SK-N-SH (cell line): ENCODE data around the gene ALDOA. TPM values are rescaled to one million over a fixed set of nuclear protein-coding genes. Genes with fewer than 3 reads are reported as not detected.

Experiments
- CTCF ChIA-PET: fragments of 300-600, 350-600 bp; formaldehyde crosslinking; extraction: SDS; loops from one replicate; lab custom pipeline; 2021; lab: Yijun Ruan, JAX
- POLR2A ChIA-PET: fragments of 350-600 bp; sonication (Branson Sonifier 250); formaldehyde crosslinking; extraction: SDS; loops from one replicate; lab custom pipeline; 2020; ENCODE audit warnings: antibody characterized with exemption, inconsistent platforms; lab: Yijun Ruan, JAX
- DNase-seq: peaks from one replicate; pipeline ENCODE4 v3.0.0; 2012
- H2AFZ ChIP-seq: fragments of 200-600 bp; sonication (generic); 2 replicates; pipeline ENCODE4 v1.8.1; 2016; ENCODE audit warnings: antibody characterized with exemption, mild to moderate bottlenecking, low read depth
- H3F3A ChIP-seq: fragments of 200-600 bp; sonication (generic); replicated peaks from 2 replicates; pipeline ENCODE3; 2016; ENCODE audit warnings: antibody characterized with exemption, mild to moderate bottlenecking; ENCODE audit not compliant: insufficient read depth
- H3K27ac ChIP-seq, 2 experiments: fragments of 200-500 bp in 1 of 2; fragments of 200-600 bp in 1 of 2; sonication (Bioruptor generic) in 1 of 2; sonication (generic), shearing (Covaris generic) in 1 of 2; 2 replicates each; pipeline versions ENCODE4 v1.5.1 to v1.6.1; 2014 to 2016; ENCODE audit warnings: low read depth in 2 of 2, inconsistent platforms in 1 of 2, low read length in 1 of 2, mild to moderate bottlenecking in 1 of 2, mixed read lengths in 1 of 2
- H3K27me3 ChIP-seq: fragments of 200-600 bp; sonication (generic), shearing (Covaris generic); 2 replicates; pipeline ENCODE4 v1.6.1; 2016; ENCODE audit warnings: mixed run types; ENCODE audit not compliant: insufficient read depth
- H3K36me3 ChIP-seq, 2 experiments: fragments of 200-500 bp in 1 of 2; fragments of 200-600 bp in 1 of 2; sonication (Bioruptor generic) in 1 of 2; sonication (generic) in 1 of 2; replicated peaks in 1 of 2; 2 replicates each; pipeline versions ENCODE3 to v1.5.1; 2014 to 2016; ENCODE audit warnings: low read length in 1 of 2, mild to moderate bottlenecking in 1 of 2; ENCODE audit not compliant: insufficient read depth in 2 of 2, control insufficient read depth in 1 of 2
- H3K4me1 ChIP-seq, 2 experiments: fragments of 200-500 bp in 1 of 2; fragments of 200-600 bp in 1 of 2; sonication (Bioruptor generic) in 1 of 2; sonication (generic), shearing (Covaris generic) in 1 of 2; 2 replicates each; pipeline versions ENCODE4 v1.5.1 to v1.6.1; 2014 to 2016; ENCODE audit warnings: low read depth in 1 of 2, low read length in 1 of 2, mixed run types in 1 of 2; ENCODE audit not compliant: insufficient read depth in 2 of 2, control insufficient read depth in 1 of 2
- H3K4me2 ChIP-seq: fragments of 200-600 bp; sonication (generic), shearing (Covaris generic); 2 replicates; pipeline ENCODE4 v1.6.1; 2017; ENCODE audit warnings: mixed run types
- H3K4me3 ChIP-seq, 2 experiments: fragments of 200-500 bp in 1 of 2; fragments of 200-600 bp in 1 of 2; sonication (Bioruptor generic) in 1 of 2; sonication (generic), shearing (Covaris generic) in 1 of 2; 2 replicates each; pipeline versions ENCODE4 v1.5.1 to v1.8.1; 2014 to 2016; ENCODE audit warnings: low read depth in 2 of 2, inconsistent platforms in 1 of 2, low read length in 1 of 2, mild to moderate bottlenecking in 1 of 2, mixed read lengths in 1 of 2, moderate library complexity in 1 of 2
- H3K79me2 ChIP-seq: fragments of 200-600 bp; sonication (generic); 2 replicates; pipeline ENCODE4 v1.8.1; 2017; ENCODE audit warnings: mild to moderate bottlenecking; ENCODE audit not compliant: insufficient read depth
- H3K9ac ChIP-seq: fragments of 200-600 bp; sonication (generic); 2 replicates; pipeline ENCODE4 v1.6.1; 2017; ENCODE audit warnings: mixed run types
- H3K9me2 ChIP-seq: fragments of 200-600 bp; sonication (generic); 2 replicates; pipeline ENCODE4 v1.6.1; 2017; ENCODE audit warnings: mixed run types
- H3K9me3 ChIP-seq: fragments of 200-600 bp; sonication (generic); 2 replicates; pipeline ENCODE4 v1.6.1; 2017; ENCODE audit warnings: mixed run types, mild to moderate bottlenecking, moderate library complexity
- H4K20me1 ChIP-seq: fragments of 200-600 bp; sonication (generic); 2 replicates; pipeline ENCODE4 v1.6.1; 2017; ENCODE audit warnings: mild to moderate bottlenecking, mixed run types; ENCODE audit not compliant: insufficient read depth
- CTCF ChIP-seq: fragments of 200-600 bp; sonication (generic); IDR thresholded peaks from 2 replicates; pipeline ENCODE4 v1.6.1; 2017; ENCODE audit warnings: antibody characterized with exemption, mild to moderate bottlenecking, moderate library complexity
- ELF1 ChIP-seq: IDR thresholded peaks from 2 replicates; pipeline ENCODE4 v1.4.0; 2012
- MAX ChIP-seq: IDR thresholded peaks from 2 replicates; pipeline ENCODE4 v1.4.0; 2012; ENCODE audit warnings: low read depth
- NRF1 ChIP-seq: IDR thresholded peaks from 2 replicates; pipeline ENCODE4 v1.6.1; 2012; ENCODE audit warnings: low read depth, mild to moderate bottlenecking, low read length
- RAD21 ChIP-seq: IDR thresholded peaks from 2 replicates; pipeline ENCODE4 v1.6.1; 2012; ENCODE audit warnings: mild to moderate bottlenecking, low read length
- REST ChIP-seq: IDR thresholded peaks from 2 replicates; pipeline ENCODE4 v1.6.1; 2012; ENCODE audit warnings: mild to moderate bottlenecking, low read depth, low read length, moderate library complexity
- RXRA ChIP-seq: IDR thresholded peaks from 2 replicates; pipeline ENCODE4 v1.4.0; 2012; ENCODE audit warnings: low read depth, mild to moderate bottlenecking, borderline replicate concordance
- SIN3A ChIP-seq: IDR thresholded peaks from 2 replicates; pipeline ENCODE4 v1.6.1; 2012; ENCODE audit warnings: low read depth, mild to moderate bottlenecking, low read length, moderate library complexity, borderline replicate concordance
- TAF1 ChIP-seq: IDR thresholded peaks from 2 replicates; pipeline ENCODE4 v1.6.1; 2012; ENCODE audit warnings: low read depth, mild to moderate bottlenecking, low read length, moderate library complexity, borderline replicate concordance
- WGBS: methylation state at CpG from one replicate; pipeline ENCODE4 v1.1.6; 2017; ENCODE audit warnings: low lambda C conversion rate; 5-methylcytosine and 5-hydroxymethylcytosine counted together
- polyA plus RNA-seq, 3 experiments: library from polyadenylated mRNA; depleted of rRNA; stranded (reverse); fragments of >200 nt; gene quantifications; 2 replicates each; pipeline ENCODE4 v1.2.3, GENCODE V29; 2012

ALDOA gene
- polyA plus RNA-seq, 1 of the 3 experiments (the other 2 are of a cell fraction), result 641 TPM

- no peaks in the 10 kb centered on the region for H4K20me1 ChIP-seq
- CTCF ChIA-PET, result interaction anchor here (0.8 kb wide), 1 partner anchor 46 kb away, joined by 3 read pairs; no protein-coding TSS in a partner anchor
- no peak overlapping the region for H3K4me2 ChIP-seq
- peaks cover 38% of the 10 kb centered on the region for H3F3A ChIP-seq
- POLR2A ChIA-PET, result interaction anchor here (6.9 kb wide), 1 partner anchor 23 kb away, joined by 57 read pairs; the partner anchor contains the start of gene ALDOA
- no peaks in the 10 kb centered on the region for H3K9me2 ChIP-seq
- no peaks in the 10 kb centered on the region for H3K9me3 ChIP-seq
- H3K9ac ChIP-seq, result no peak overlapping the region
- no peak overlapping the region for H3K4me3 ChIP-seq
- DNase-seq, result no peak
- H3K27ac ChIP-seq, result no peak overlapping the region
- H3K4me1 ChIP-seq, result peaks cover 5 to 23% of the 10 kb centered on the region in 2 experiments; a peak in 2 of 4 replicates
- no peaks in the 10 kb centered on the region for H3K79me2 ChIP-seq
- H2AFZ ChIP-seq, result no peak overlapping the region
- no peaks in the 10 kb centered on the region for H3K27me3 ChIP-seq
- 73% methylated on average over 4 of the region's 10 CpGs for WGBS
- H3K36me3 ChIP-seq, result peaks cover 8 to 18% of the 10 kb centered on the region in 2 experiments
- no peak for TF ChIP-seq REST
- TF ChIP-seq ELF1, result no peak
- no peak for TF ChIP-seq RAD21
- no peak for TF ChIP-seq RXRA
- TF ChIP-seq NRF1, result no peak
- no peak for TF ChIP-seq MAX
- TF ChIP-seq SIN3A, result no peak
Measured at GRCh38 chr16:30088237-30088831, 22.8 kb downstream of the ALDOA start.

- Histone ChIP-seq H3K27me3 (no peaks in the 10 kb centered on the region), H3F3A (peaks cover 39% of the 10 kb centered on the region), H4K20me1 (no peaks in the 10 kb centered on the region), H3K36me3 (peaks cover 5 to 14% of the 10 kb centered on the region in 2 experiments), H2AFZ (no peak overlapping the region), H3K4me3 (no peak overlapping the region), H3K9me2 (no peaks in the 10 kb centered on the region), H3K79me2 (no peaks in the 10 kb centered on the region), H3K27ac (no peak overlapping the region; a peak in 1 of 4 replicates), H3K9me3 (no peaks in the 10 kb centered on the region), H3K4me2 (no peak overlapping the region), H3K4me1 (peaks cover 5 to 23% of the 10 kb centered on the region in 2 experiments; a peak in 2 of 4 replicates), H3K9ac (no peak overlapping the region)
- WGBS, result 92% methylated on average over 17 of the region's 22 CpGs
- CTCF ChIA-PET, result interaction anchor here (0.7 to 5.5 kb wide), 3 partner anchors 23 to 47 kb away, joined by 3 to 49 read pairs (median 4); partner anchors contain the start of gene GDPD3
- no peak for DNase-seq
- POLR2A ChIA-PET, result interaction anchor here (1.0 to 6.9 kb wide), 2 partner anchors 12 to 24 kb away, joined by 3 to 57 read pairs; partner anchors contain the start of gene ALDOA
- TF ChIP-seq RAD21 (no peak), MAX (no peak), TAF1 (no peak), CTCF (no peak), NRF1 (no peak)
Measured at GRCh38 chr16:30088832-30089624, 23.5 kb downstream of the ALDOA start.
